ENCODE measurements around the gene ADAM23. TPM values are rescaled to one million over a fixed set of nuclear protein-coding genes. Genes with fewer than 3 reads are reported as not detected.

The ADAM23 gene
- total and polyA plus RNA-seq, 2 of the 13 experiments (the other 11 are each of a cell fraction or from before 2014, with no cell fraction given): 0.04 TPM; not detected in 1

DNA sequence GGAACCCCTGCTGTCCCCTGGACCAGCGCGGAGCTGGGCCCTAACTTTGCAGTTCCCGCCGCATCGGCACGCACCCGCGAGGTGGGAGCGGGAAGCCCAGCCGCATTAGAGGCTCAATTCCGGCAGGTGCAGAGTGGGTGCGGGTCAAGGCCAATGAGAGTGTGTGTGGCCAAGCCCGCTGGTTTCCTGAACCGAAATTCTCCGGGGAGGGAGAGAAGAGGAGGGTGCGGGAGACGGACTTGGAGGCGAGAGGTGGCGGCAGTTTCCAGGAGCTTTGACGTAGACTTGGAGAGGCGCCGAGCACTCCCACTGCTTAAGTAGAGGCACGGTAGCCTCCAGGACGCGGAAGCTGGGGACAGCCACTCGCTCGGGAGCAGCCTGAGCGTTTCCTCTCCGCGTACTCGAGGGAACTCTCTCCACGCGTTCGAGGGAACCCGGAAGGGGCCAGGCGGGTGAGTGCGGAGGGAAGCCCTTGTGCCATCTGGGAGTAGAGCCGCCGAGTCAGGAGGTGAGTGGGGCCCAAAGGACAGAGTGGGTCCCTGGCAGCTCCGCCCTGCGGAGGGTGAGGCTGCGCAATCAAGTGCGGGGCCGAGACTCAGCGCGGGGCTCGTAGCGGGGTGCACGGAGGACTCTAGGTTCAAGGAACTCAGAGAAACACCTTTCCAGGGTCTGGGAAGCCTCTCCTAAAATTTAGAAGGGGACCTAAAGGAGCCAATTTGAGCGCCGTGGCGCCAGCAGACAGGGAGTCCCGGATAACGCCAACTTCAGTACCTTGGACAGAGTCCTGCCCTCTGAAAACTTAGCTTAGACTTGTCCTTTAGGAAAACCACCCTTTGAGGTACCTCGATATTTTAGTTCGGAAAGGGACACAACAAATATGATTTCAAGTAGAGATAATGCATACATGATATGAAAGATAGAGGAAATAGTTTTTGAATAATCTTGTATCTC, 199.0 kb downstream of the ADAM23 start, which contains the start of gene FAM237A (continued):
- TF ChIP-seq, protein P1, sequence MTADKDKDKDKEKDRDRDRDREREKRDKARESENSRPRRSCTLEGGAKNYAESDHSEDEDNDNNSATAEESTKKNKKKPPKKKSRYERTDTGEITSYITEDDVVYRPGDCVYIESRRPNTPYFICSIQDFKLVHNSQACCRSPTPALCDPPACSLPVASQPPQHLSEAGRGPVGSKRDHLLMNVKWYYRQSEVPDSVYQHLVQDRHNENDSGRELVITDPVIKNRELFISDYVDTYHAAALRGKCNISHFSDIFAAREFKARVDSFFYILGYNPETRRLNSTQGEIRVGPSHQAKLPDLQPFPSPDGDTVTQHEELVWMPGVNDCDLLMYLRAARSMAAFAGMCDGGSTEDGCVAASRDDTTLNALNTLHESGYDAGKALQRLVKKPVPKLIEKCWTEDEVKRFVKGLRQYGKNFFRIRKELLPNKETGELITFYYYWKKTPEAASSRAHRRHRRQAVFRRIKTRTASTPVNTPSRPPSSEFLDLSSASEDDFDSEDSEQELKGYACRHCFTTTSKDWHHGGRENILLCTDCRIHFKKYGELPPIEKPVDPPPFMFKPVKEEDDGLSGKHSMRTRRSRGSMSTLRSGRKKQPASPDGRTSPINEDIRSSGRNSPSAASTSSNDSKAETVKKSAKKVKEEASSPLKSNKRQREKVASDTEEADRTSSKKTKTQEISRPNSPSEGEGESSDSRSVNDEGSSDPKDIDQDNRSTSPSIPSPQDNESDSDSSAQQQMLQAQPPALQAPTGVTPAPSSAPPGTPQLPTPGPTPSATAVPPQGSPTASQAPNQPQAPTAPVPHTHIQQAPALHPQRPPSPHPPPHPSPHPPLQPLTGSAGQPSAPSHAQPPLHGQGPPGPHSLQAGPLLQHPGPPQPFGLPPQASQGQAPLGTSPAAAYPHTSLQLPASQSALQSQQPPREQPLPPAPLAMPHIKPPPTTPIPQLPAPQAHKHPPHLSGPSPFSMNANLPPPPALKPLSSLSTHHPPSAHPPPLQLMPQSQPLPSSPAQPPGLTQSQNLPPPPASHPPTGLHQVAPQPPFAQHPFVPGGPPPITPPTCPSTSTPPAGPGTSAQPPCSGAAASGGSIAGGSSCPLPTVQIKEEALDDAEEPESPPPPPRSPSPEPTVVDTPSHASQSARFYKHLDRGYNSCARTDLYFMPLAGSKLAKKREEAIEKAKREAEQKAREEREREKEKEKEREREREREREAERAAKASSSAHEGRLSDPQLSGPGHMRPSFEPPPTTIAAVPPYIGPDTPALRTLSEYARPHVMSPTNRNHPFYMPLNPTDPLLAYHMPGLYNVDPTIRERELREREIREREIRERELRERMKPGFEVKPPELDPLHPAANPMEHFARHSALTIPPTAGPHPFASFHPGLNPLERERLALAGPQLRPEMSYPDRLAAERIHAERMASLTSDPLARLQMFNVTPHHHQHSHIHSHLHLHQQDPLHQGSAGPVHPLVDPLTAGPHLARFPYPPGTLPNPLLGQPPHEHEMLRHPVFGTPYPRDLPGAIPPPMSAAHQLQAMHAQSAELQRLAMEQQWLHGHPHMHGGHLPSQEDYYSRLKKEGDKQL (CRISPR knock-in tag; IDR thresholded peaks at IDR 0.05; ENCODE audit: low read depth): no peak
- TF ChIP-seq ZNF124 (CRISPR knock-in tag; IDR thresholded peaks at IDR 0.05): 0 out of 2 replicates have a peak, but pooled peaks have one; percentile 42
- TF ChIP-seq ZNF543 (CRISPR knock-in tag; IDR thresholded peaks at IDR 0.05): no peak
- 0 out of 2 replicates have a peak, but pooled peaks have one; percentile 41 for TF ChIP-seq ZNF331 (CRISPR knock-in tag; IDR thresholded peaks at IDR 0.05)
- TF ChIP-seq SP5 (CRISPR knock-in tag; IDR thresholded peaks at IDR 0.05; ENCODE audit: borderline replicate concordance, low read depth): no peak
- no peak for TF ChIP-seq SYNCRIP (IDR thresholded peaks at IDR 0.05; ENCODE audit: insufficient read depth, low read depth, low read length)
- TF ChIP-seq FOSL2 (CRISPR knock-in tag; IDR thresholded peaks at IDR 0.05): no peak
- TF ChIP-seq PPARG (CRISPR knock-in tag; conservative IDR thresholded peaks at IDR 0.05): peak; percentile 49; the same call in 1 of the 2 replicates
- no peak for TF ChIP-seq ATM (IDR thresholded peaks at IDR 0.05; ENCODE audit: borderline replicate concordance)
- no peak for TF ChIP-seq PCBP1 (IDR thresholded peaks at IDR 0.05; ENCODE audit: borderline replicate concordance, low read depth, low read length)
- no peak for TF ChIP-seq ATF7-NPFF (CRISPR knock-in tag; IDR thresholded peaks at IDR 0.05; ENCODE audit: low read depth)
- TF ChIP-seq JUNB (CRISPR knock-in tag; IDR thresholded peaks at IDR 0.05; ENCODE audit: borderline replicate concordance): no peak
- 0 out of 2 replicates have a peak, but pooled peaks have one; percentile 44 for TF ChIP-seq SMAD3 (CRISPR knock-in tag; IDR thresholded peaks at IDR 0.05)
- TF ChIP-seq ZSCAN20 (CRISPR knock-in tag; IDR thresholded peaks at IDR 0.05; ENCODE audit: borderline replicate concordance): no peak
- no peak for TF ChIP-seq SETDB1 (CRISPR knock-in tag; IDR thresholded peaks at IDR 0.05; ENCODE audit: borderline replicate concordance)
- TF ChIP-seq SALL1 (CRISPR knock-in tag; IDR thresholded peaks at IDR 0.05): no peak; the same call in 1 of the 2 replicates
- no peak for TF ChIP-seq MED8 (CRISPR knock-in tag; IDR thresholded peaks at IDR 0.05; ENCODE audit: insufficient replicate concordance)
- TF ChIP-seq, protein P2, sequence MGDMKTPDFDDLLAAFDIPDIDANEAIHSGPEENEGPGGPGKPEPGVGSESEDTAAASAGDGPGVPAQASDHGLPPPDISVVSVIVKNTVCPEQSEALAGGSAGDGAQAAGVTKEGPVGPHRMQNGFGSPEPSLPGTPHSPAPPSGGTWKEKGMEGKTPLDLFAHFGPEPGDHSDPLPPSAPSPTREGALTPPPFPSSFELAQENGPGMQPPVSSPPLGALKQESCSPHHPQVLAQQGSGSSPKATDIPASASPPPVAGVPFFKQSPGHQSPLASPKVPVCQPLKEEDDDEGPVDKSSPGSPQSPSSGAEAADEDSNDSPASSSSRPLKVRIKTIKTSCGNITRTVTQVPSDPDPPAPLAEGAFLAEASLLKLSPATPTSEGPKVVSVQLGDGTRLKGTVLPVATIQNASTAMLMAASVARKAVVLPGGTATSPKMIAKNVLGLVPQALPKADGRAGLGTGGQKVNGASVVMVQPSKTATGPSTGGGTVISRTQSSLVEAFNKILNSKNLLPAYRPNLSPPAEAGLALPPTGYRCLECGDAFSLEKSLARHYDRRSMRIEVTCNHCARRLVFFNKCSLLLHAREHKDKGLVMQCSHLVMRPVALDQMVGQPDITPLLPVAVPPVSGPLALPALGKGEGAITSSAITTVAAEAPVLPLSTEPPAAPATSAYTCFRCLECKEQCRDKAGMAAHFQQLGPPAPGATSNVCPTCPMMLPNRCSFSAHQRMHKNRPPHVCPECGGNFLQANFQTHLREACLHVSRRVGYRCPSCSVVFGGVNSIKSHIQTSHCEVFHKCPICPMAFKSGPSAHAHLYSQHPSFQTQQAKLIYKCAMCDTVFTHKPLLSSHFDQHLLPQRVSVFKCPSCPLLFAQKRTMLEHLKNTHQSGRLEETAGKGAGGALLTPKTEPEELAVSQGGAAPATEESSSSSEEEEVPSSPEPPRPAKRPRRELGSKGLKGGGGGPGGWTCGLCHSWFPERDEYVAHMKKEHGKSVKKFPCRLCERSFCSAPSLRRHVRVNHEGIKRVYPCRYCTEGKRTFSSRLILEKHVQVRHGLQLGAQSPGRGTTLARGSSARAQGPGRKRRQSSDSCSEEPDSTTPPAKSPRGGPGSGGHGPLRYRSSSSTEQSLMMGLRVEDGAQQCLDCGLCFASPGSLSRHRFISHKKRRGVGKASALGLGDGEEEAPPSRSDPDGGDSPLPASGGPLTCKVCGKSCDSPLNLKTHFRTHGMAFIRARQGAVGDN (CRISPR knock-in tag; IDR thresholded peaks at IDR 0.05): no peak
- 0 out of 2 replicates have a peak, but pooled peaks have one; percentile 28 for TF ChIP-seq HDAC2 (CRISPR knock-in tag; IDR thresholded peaks at IDR 0.05)

All from HepG2 (cell line).